GM12878 (cell line): ENCODE results near the gene UVRAG.

Experiments used
- BHLHE40 ChIP-seq, 2 experiments: fragments of 450-650 bp in 1 of 2; IDR thresholded peaks; 2 replicates each; pipeline ENCODE4 v1.6.1; 2011 to 2017; ENCODE audit warnings: low read depth in 2 of 2, borderline replicate concordance in 1 of 2, improper control_type of control experiment in 1 of 2, low read length in 1 of 2, mild to moderate bottlenecking in 1 of 2
- CEBPB ChIP-seq, 2 experiments: fragments of 150-350 bp in 1 of 2; IDR thresholded peaks; 2 replicates each; pipeline ENCODE4 v1.6.1; 2012 to 2014; ENCODE audit warnings: low read depth in 2 of 2, low read length in 2 of 2, borderline replicate concordance in 1 of 2, inconsistent platforms in 1 of 2
- CTCF ChIP-seq, 3 experiments: IDR thresholded peaks in 2 of 3; conservative IDR thresholded peaks in 1 of 3; 2 replicates each; pipeline ENCODE4 v1.5.1; 2011; ENCODE audit warnings: low read depth in 3 of 3, low read length in 3 of 3, mild to moderate bottlenecking in 3 of 3, control low read depth in 2 of 3, moderate library complexity in 2 of 3, inconsistent platforms in 1 of 3, mixed read lengths in 1 of 3; ENCODE audit not compliant: control insufficient read depth in 2 of 3, insufficient read depth in 1 of 3; ENCODE audit errors: extremely low read depth in 1 of 3
- EGR1 ChIP-seq, 2 experiments: IDR thresholded peaks; 1 replicate in 1 of 2; 2 replicates in 1 of 2; pipeline ENCODE4 v1.6.1; 2011 to 2012; ENCODE audit warnings: low read depth in 2 of 2, low read length in 2 of 2, borderline replicate concordance in 1 of 2, mild to moderate bottlenecking in 1 of 2, moderate library complexity in 1 of 2
- FOXM1 ChIP-seq: IDR thresholded peaks from 2 replicates; pipeline ENCODE4 v1.6.1; 2012; ENCODE audit warnings: low read depth, mild to moderate bottlenecking, inconsistent platforms, low read length, moderate library complexity
- GABPA ChIP-seq: IDR thresholded peaks from 2 replicates; pipeline ENCODE4 v1.6.1; 2014; ENCODE audit warnings: antibody characterized with exemption, low read depth, mild to moderate bottlenecking, inconsistent platforms
- JUND ChIP-seq: IDR thresholded peaks from 2 replicates; pipeline ENCODE4 v1.6.1; 2012; ENCODE audit warnings: low read depth, mild to moderate bottlenecking, low read length, improper control_type of control experiment, moderate library complexity
- POLR2A ChIP-seq: IDR thresholded peaks from 2 replicates; pipeline ENCODE4 v1.6.1; 2011; ENCODE audit warnings: low read depth, mild to moderate bottlenecking, low read length
- STAT3 ChIP-seq: IDR thresholded peaks from 2 replicates; pipeline ENCODE4 v1.6.1; 2011; ENCODE audit warnings: low read depth, low read length, improper control_type of control experiment
- YY1 ChIP-seq: IDR thresholded peaks from 2 replicates; pipeline ENCODE4 v1.6.1; 2011; ENCODE audit warnings: low read depth, mild to moderate bottlenecking, low read length
- TF ChIP-seq, protein P1 (sequence below): IDR thresholded peaks from 2 replicates; pipeline ENCODE4 v1.6.1; 2012; ENCODE audit warnings: mild to moderate bottlenecking, low read depth, low read length
- TF ChIP-seq, protein P2 (sequence below): IDR thresholded peaks from 2 replicates; pipeline ENCODE4 v1.6.1; 2012; ENCODE audit warnings: low read depth, low read length, improper control_type of control experiment

DNA sequence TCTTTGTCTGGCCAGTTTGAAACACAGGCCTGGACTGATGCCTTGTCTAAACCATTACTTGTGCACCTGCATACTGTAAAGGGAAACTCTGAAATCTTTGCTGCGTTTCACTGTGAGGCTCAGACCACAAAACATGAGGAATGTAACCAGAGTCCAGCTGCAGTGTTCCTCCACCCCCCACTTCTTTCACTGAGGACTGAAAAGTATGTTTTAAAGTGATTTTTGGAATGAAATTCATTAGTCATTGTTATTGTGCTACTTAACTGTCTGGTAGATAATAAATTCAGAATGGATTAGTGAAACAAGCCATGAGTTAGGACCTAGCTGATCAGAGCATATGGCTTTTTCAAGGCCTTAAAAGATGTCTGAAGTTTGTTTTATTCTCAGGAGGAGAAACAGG is 210.1 kb downstream of the UVRAG start:
- TF ChIP-seq FOXM1 (no peak), YY1 (no peak), CTCF (IDR thresholded peaks at IDR 0.05 in 2 of 3, conservative IDR thresholded peaks at IDR 0.05 in 1 of 3; ENCODE audit: control insufficient read depth in 2 of 3, extremely low read depth in 1 of 3, insufficient read depth in 1 of 3, low read depth in 3 of 3, low read length in 3 of 3) (no peak), POLR2A (no peak), STAT3 (no peak), GABPA (no peak), BHLHE40 (IDR thresholded peaks at IDR 0.05; ENCODE audit: borderline replicate concordance in 1 of 2, low read depth in 2 of 2, low read length in 1 of 2) (no peak), JUND (no peak), CEBPB (IDR thresholded peaks at IDR 0.05; ENCODE audit: borderline replicate concordance in 1 of 2, low read depth in 2 of 2, low read length in 2 of 2) (no peak), EGR1 (IDR thresholded peaks at IDR 0.05; ENCODE audit: borderline replicate concordance in 1 of 2, low read depth in 2 of 2, low read length in 2 of 2) (no peak)
- TF ChIP-seq, protein P1, sequence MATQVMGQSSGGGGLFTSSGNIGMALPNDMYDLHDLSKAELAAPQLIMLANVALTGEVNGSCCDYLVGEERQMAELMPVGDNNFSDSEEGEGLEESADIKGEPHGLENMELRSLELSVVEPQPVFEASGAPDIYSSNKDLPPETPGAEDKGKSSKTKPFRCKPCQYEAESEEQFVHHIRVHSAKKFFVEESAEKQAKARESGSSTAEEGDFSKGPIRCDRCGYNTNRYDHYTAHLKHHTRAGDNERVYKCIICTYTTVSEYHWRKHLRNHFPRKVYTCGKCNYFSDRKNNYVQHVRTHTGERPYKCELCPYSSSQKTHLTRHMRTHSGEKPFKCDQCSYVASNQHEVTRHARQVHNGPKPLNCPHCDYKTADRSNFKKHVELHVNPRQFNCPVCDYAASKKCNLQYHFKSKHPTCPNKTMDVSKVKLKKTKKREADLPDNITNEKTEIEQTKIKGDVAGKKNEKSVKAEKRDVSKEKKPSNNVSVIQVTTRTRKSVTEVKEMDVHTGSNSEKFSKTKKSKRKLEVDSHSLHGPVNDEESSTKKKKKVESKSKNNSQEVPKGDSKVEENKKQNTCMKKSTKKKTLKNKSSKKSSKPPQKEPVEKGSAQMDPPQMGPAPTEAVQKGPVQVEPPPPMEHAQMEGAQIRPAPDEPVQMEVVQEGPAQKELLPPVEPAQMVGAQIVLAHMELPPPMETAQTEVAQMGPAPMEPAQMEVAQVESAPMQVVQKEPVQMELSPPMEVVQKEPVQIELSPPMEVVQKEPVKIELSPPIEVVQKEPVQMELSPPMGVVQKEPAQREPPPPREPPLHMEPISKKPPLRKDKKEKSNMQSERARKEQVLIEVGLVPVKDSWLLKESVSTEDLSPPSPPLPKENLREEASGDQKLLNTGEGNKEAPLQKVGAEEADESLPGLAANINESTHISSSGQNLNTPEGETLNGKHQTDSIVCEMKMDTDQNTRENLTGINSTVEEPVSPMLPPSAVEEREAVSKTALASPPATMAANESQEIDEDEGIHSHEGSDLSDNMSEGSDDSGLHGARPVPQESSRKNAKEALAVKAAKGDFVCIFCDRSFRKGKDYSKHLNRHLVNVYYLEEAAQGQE, result no peak
- TF ChIP-seq, protein P2, sequence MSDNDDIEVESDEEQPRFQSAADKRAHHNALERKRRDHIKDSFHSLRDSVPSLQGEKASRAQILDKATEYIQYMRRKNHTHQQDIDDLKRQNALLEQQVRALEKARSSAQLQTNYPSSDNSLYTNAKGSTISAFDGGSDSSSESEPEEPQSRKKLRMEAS, result no peak
